Cardiac fibroblast (primary cell): ENCODE results near the gene ROBO1.
"Not testable (repeated sequence)": the region's sequence is repeated elsewhere in the genome, so short reads cannot be mapped to it uniquely, and the experiment has no call there.

Experiments used
- DNase-seq, 2 donors: peaks; one replicate each; pipeline versions ENCODE4 v3.0.0 to v3.0.0-alpha.2; 2010; ENCODE audit warnings: low read depth in 2 of 2
- H3K4me3 ChIP-seq, 2 donors: replicated peaks in 1 of 2; 1 replicate in 1 of 2; 2 replicates in 1 of 2; pipeline ENCODE4 v1.5.1; 2011; ENCODE audit warnings: low read depth in 2 of 2, low read length in 2 of 2, mild to moderate bottlenecking in 2 of 2, moderate library complexity in 1 of 2
- CTCF ChIP-seq: IDR thresholded peaks from one replicate; pipeline ENCODE4 v1.5.1; 2011; ENCODE audit warnings: low read depth, mild to moderate bottlenecking, low read length, inconsistent platforms

The ROBO1 gene

GRCh38 chr3:79306934-79307570 is 460.7 kb downstream of the ROBO1 start:
- no peak for TF ChIP-seq CTCF
- DNase-seq, result no peak
- H3K4me3 ChIP-seq, result no peak overlapping the region

- not testable (repeated sequence) for DNase-seq, H3K4me3 ChIP-seq
Measured at GRCh38 chr3:79299949-79300635, 467.7 kb downstream of the ROBO1 start.

- peak; percentile 79 to 95 for DNase-seq
- no peak overlapping the region for H3K4me3 ChIP-seq
- no peak for TF ChIP-seq CTCF
Measured at GRCh38 chr3:79297245-79297960, 470.4 kb downstream of the ROBO1 start.

- no peak overlapping the region for H3K4me3 ChIP-seq
- DNase-seq, result peak in 1 of 2 donors; percentile 55
- no peak for TF ChIP-seq CTCF
Measured at GRCh38 chr3:79286882-79287281, 480.9 kb downstream of the ROBO1 start.

- no peak for DNase-seq
- H3K4me3 ChIP-seq, result no peak overlapping the region
- no peak for TF ChIP-seq CTCF
Measured at GRCh38 chr3:79285871-79286270, 481.9 kb downstream of the ROBO1 start.

- DNase-seq, result no peak
- no peak for TF ChIP-seq CTCF
- H3K4me3 ChIP-seq, result no peak overlapping the region
Measured at GRCh38 chr3:79285380-79285779, 482.4 kb downstream of the ROBO1 start.

GRCh38 chr3:79284781-79285180 is 483.0 kb downstream of the ROBO1 start:
- TF ChIP-seq CTCF, result no peak
- DNase-seq, result no peak

More at GRCh38 chr3:79284781-79285180, 483.0 kb downstream of the ROBO1 start:
- no peak overlapping the region for H3K4me3 ChIP-seq
